ENCODE results near the gene SLC9C1.

Gene SLC9C1

GRCh38 chr3:112134335-112135124 lies 159.5 kb downstream of the SLC9C1 start:
- no peak for TF ChIP-seq CSDC2 (CRISPR knock-in tag; IDR thresholded peaks at IDR 0.05)
- no peak for TF ChIP-seq PPARA (CRISPR knock-in tag; IDR thresholded peaks at IDR 0.05; ENCODE audit: borderline replicate concordance)
- TF ChIP-seq ISL1 (CRISPR knock-in tag; IDR thresholded peaks at IDR 0.05) = peak; percentile 49
- TF ChIP-seq POU6F1 (CRISPR knock-in tag; IDR thresholded peaks at IDR 0.05; ENCODE audit: borderline replicate concordance, low read depth) = no peak
- TF ChIP-seq ZFP3 (CRISPR knock-in tag; IDR thresholded peaks at IDR 0.05) = no peak
- no peak for TF ChIP-seq RARB (CRISPR knock-in tag; IDR thresholded peaks at IDR 0.05)
- no peak for TF ChIP-seq PATZ1 (CRISPR knock-in tag; IDR thresholded peaks at IDR 0.05; ENCODE audit: borderline replicate concordance)
- TF ChIP-seq SNAI2 (CRISPR knock-in tag; IDR thresholded peaks at IDR 0.05) = no peak
- no peak for TF ChIP-seq ZNF70 (CRISPR knock-in tag; IDR thresholded peaks at IDR 0.05)
- TF ChIP-seq TCF4 (CRISPR knock-in tag; IDR thresholded peaks at IDR 0.05; ENCODE audit: borderline replicate concordance) = peak; percentile 29; the same call in 1 of the 2 replicates
- no peak; the same call in 2 of the 3 replicates for ATAC-seq

GRCh38 chr3:112133626-112134334 lies 160.2 kb downstream of the SLC9C1 start:
- TF ChIP-seq CSDC2 (CRISPR knock-in tag; IDR thresholded peaks at IDR 0.05) (no peak), TSHZ2 (CRISPR knock-in tag; IDR thresholded peaks at IDR 0.05) (no peak), PPARA (CRISPR knock-in tag; IDR thresholded peaks at IDR 0.05; ENCODE audit: borderline replicate concordance) (no peak), ZC3H10 (CRISPR knock-in tag; IDR thresholded peaks at IDR 0.05) (no peak), SNAI2 (CRISPR knock-in tag; IDR thresholded peaks at IDR 0.05) (no peak), GLIS3 (CRISPR knock-in tag; IDR thresholded peaks at IDR 0.05) (no peak), TCF4 (CRISPR knock-in tag; IDR thresholded peaks at IDR 0.05; ENCODE audit: borderline replicate concordance) (no peak), BACH2 (CRISPR knock-in tag; IDR thresholded peaks at IDR 0.05; ENCODE audit: borderline replicate concordance) (no peak), ZNF565 (CRISPR knock-in tag; conservative IDR thresholded peaks at IDR 0.05; ENCODE audit: low read depth) (no peak), ZNF8 (CRISPR knock-in tag; IDR thresholded peaks at IDR 0.05) (no peak), ESRRG (CRISPR knock-in tag; IDR thresholded peaks at IDR 0.05) (no peak)
- no peak for ATAC-seq

- ATAC-seq = no peak
- no peak for TF ChIP-seq TOX (CRISPR knock-in tag; IDR thresholded peaks at IDR 0.05; ENCODE audit: borderline replicate concordance)
- no peak for TF ChIP-seq TCF4 (CRISPR knock-in tag; IDR thresholded peaks at IDR 0.05; ENCODE audit: borderline replicate concordance)
- TF ChIP-seq CREB5 (CRISPR knock-in tag; IDR thresholded peaks at IDR 0.05; ENCODE audit: low read depth) = no peak
- no peak for TF ChIP-seq RARB (CRISPR knock-in tag; IDR thresholded peaks at IDR 0.05)
- TF ChIP-seq SNAI2 (CRISPR knock-in tag; IDR thresholded peaks at IDR 0.05) = no peak
- no peak for TF ChIP-seq PPARA (CRISPR knock-in tag; IDR thresholded peaks at IDR 0.05; ENCODE audit: borderline replicate concordance)
- TF ChIP-seq CSRNP3 (CRISPR knock-in tag; IDR thresholded peaks at IDR 0.05) = no peak
- no peak for TF ChIP-seq CSDC2 (CRISPR knock-in tag; IDR thresholded peaks at IDR 0.05)
- no peak for TF ChIP-seq ARNTL (CRISPR knock-in tag; IDR thresholded peaks at IDR 0.05; ENCODE audit: borderline replicate concordance, low read depth)
- TF ChIP-seq POU6F1 (CRISPR knock-in tag; IDR thresholded peaks at IDR 0.05; ENCODE audit: borderline replicate concordance, low read depth) = no peak
- TF ChIP-seq PATZ1 (CRISPR knock-in tag; IDR thresholded peaks at IDR 0.05; ENCODE audit: borderline replicate concordance) = no peak
- no peak for TF ChIP-seq ZNF565 (CRISPR knock-in tag; conservative IDR thresholded peaks at IDR 0.05; ENCODE audit: low read depth)
- TF ChIP-seq ZNF8 (CRISPR knock-in tag; IDR thresholded peaks at IDR 0.05) = no peak
- no peak for TF ChIP-seq BACH2 (CRISPR knock-in tag; IDR thresholded peaks at IDR 0.05; ENCODE audit: borderline replicate concordance)
- TF ChIP-seq ESRRG (CRISPR knock-in tag; IDR thresholded peaks at IDR 0.05) = no peak
Observed at GRCh38 chr3:112132975-112133448, 161.0 kb downstream of the SLC9C1 start, which contains the start of gene GCSAM. GCSAM (minus strand) TSS chr3:112133248; CDS start chr3:112133120, 128 bp downstream.

All from SK-N-SH treated with all-trans-retinoic acid at 6 μM for 48 hours (cell line).